OCI-M2 (cell line): ENCODE data around the gene SCLY.

ENCODE experiments used
- DNase-seq: peaks from one replicate; lab custom pipeline; 2025; ENCODE audit not compliant: unreplicated experiment; lab: John Stamatoyannopoulos, UW

The SCLY gene

DNA sequence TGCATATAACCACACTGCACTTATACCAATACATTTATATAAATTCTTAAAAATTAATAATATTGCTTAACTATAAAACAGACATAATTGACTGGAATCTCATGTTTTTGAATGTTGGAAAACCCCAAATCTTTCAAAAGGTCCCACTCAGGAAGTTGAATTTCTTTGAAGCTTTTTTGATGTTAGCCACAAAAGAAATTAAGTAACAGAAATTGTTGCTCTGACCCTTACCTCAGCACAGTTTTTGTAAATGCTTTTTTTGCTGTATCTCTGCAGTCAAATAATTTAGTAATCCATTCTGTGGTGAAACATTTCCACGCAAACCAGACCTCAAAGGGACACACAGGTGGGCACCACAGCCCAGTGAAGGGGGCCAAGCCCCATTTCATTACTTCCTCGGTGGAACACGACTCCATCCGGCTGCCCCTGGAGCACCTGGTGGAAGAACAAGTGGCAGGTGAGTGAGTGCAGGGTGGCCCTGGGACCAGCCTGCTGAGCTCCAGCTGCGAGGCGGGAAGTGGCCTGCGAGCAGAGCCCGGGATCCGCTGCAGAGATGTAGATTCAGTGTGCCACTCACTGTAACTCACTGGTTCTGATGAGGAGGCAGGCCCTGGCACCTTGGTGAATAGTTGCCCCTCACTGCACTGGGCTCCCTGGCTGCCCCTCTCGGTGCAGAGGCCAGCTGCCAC lies 8.4 kb downstream of the SCLY start:
- DNase-seq = no peak

DNA sequence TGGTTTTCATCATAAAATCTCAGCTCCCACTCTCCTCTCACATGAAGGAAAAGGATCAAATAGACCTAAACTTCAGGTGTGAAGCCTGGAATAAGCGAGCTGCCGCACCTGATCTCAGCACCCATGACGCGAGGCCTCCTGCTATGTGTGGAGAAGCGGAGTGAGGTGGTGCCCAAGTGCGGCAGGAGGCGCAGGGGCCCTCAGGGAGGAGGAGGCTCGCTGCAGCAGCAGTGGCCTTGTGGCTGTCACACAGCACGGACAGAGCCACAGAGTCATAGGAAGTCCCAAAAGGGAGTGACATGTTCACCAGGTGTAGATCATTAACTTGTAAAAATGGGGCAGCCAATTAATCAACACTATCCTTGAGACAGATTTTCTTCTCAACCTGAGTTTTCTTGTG lies 9.1 kb downstream of the SCLY start:
- DNase-seq = no peak

DNA sequence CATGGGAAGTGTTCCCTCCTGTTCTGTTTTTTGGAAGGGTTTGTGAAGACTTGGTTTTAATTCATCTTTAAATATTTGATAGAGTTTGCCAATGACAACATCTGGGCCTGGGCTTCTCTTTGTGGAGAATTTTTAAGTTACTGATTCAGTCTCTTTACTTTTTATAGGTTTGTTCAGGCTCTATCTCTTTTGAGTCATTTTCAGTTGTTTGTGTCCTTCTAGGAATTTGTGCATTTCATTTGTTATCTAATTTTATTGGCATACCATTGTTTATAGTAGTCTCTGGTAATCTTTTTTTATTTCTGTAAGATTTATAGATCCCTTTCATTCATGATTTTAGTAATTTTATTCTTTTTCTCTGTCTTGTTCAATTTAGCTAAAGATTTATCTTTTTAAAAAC lies 14.6 kb downstream of the SCLY start:
- DNase-seq = no peak

DNA sequence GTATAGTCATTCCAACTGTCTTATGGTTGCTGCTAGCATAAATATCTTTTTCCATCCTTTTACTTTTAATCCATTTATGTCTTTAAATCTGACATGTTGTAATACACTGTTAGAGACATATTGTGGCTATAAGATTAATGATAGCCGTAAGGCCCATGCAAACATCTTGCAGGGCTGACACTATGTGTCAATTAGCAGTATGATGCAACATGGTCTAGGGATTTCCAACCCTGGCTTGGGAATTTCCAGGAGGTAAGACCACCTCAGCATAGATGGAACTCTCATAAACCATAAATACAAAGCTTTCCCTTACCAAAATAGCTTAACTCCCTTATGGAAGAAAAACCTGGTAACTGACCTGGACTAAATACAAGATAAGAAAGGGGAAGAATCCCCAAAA lies 16.5 kb downstream of the SCLY start:
- no peak for DNase-seq

DNA sequence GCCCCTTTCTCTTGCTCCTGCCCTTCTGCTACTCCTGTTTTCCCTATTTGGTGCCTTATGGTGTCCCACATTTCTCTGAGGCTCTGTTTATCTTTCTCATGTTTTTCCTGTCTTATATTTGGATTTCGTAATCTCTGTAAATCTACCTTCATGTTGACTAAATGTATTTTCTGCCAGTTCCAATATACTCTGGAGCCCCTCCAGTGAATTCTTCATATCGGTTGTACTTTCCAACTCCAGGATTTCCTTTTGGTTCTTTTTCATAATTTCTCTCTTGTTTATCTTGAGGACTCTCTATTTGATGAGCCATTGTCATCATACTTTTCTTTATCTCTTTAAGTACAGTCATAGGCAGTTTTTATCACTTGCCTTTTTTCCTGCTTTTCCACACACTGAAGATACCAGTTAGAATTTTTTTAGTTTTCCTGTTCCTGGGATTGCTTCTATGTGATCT lies 19.1 kb downstream of the SCLY start:
- no peak for DNase-seq

DNA sequence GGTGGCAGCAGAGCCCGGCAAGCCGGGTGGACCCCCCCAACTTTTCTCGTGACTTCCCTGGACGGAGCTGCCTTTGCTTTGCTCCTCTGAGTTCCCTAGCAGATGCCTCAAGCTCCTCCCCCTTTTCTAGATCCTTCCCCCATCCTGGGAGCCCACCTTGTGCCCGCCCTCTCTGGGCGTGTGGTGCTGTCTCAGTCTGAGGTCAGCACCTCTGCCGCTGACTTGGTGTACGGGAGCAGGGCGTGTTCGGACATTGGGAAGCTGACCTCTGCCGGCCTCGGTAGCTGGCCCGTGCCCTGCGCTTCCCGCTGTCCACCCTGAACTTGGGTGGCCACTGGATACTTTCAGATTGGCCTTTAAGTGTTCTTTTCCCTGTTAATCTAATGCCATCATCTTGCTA lies 19.7 kb downstream of the SCLY start:
- DNase-seq = no peak

DNA sequence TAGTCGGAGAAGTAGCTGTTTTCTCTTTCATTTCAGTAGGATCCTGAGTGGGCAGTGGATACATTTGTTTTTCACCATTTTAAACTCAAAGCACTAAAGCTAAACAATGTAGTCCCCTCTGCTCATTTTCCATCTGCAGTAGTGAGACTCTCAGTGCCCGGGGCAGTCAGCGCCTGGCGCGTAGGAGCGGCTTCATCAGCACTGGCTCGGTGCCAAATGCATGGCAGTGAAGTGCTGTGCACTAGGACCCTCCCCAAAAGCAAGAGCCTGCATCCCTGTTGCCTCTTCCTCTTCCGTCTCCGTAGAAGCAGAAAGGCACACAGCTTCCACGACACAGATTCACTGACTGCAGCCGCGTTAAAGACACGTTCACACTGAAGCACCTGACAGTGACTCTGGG lies 20.3 kb downstream of the SCLY start:
- no peak for DNase-seq

DNA sequence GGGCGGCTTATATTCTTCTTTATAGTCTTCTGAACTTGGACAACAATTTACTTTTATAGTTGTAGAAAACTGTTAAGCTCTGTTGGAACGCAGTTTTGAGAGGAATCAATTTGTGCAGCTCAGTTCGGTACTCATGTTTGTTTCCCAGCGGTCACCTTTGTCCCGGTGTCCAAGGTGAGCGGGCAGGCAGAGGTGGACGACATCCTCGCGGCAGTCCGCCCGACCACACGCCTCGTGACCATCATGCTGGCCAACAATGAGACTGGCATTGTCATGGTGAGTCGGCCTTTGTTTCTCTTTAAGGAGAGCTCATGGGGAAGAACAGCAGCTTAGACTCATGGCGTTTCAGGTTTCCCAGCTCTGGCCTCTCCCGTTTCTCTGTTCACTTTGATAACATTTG lies 20.8 kb downstream of the SCLY start:
- DNase-seq = no peak

DNA sequence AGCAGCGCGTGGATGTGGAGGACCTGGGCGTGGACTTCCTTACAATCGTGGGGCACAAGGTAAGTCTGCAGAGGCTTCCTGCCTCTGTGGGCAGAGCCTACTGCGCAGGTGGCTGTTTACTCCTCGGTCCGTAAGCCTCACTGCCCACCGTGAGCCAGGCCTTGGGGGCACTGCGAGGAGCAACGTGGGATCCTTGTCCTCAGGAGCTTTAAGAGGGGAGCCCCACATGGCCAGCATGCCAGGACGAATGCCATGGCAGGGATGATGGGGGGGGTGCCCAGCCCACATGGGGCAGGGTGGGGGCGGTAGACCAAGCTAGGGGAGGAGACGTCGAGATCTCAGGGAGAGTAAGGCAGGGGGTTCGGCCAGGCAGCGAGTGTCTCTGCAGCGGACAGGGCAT lies 21.4 kb downstream of the SCLY start:
- no peak for DNase-seq

DNA sequence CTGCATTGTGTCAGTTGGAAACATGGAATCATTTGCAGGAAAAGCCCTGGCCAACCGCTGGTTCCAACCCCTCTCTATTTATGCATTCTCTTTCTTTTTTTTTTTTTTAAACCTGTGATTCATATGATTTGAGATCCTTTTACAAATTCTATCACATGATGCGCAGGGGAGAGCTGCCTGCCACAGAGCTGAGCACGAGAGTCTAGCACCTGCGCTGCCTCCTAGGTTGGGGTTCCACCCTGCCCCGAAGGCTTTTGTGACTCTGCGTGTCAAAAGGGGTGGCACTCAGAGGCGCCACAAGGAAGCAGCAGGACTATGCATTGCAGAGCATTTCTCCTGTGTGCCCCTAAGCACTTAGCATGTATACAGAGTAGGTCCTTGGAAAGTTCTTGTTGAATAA lies 22.0 kb downstream of the SCLY start:
- no peak for DNase-seq

DNA sequence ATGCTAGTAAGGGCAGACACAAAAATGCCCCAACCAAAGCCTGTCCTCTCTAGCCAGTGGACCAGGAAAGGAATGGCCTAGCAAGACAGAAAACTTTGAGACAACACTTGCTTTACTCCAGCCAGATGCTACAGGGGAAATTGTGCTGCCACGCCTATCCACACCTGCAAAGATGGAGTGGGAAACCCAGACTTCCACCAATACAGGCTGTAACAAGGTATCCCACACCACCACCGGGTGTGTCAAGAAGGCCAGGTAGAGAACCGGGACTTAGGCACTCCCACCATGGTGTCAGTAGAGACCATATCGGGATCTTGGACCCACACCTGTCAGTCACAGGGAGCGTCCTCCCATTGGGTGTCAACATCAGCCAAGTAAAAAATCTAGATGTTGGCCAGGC lies 23.1 kb downstream of the SCLY start:
- no peak for DNase-seq

DNA sequence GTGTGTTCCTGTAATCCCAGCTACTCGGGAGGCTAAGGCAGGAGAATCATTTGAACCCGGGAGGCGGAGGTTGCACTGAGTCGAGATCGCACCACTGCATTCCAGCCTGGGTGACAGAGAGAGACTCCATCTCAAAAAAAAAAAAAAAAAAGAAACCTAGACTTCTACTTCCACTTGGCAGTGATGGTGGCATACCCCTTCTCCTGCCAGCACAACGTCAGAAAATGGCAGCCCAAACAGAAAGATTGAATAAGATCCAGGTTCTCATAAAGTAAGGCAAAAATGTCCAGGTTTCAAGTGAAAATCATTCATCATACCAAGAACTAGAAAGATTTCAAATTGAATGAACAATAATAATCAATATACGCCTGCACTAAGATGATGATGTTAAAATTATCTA lies 24.0 kb downstream of the SCLY start:
- no peak for DNase-seq

DNA sequence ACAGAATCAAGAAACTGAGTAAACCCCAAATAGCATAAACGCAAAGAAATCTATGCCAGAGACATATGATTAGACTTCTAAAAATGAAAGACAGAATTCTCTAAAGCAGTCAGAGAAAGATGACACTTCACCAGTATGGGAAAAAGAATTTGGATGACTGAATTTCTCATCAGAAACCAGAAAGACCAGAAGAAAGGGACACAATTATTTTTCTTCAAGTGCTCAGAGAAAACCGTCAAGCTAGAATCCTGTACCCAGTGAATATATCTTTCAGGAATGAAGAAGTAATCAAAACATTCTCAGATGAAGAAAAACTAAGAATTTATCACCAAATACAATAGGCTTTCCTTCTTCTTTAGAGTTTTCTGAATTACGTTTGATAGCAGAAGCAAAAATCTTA lies 25.1 kb downstream of the SCLY start:
- no peak for DNase-seq

DNA sequence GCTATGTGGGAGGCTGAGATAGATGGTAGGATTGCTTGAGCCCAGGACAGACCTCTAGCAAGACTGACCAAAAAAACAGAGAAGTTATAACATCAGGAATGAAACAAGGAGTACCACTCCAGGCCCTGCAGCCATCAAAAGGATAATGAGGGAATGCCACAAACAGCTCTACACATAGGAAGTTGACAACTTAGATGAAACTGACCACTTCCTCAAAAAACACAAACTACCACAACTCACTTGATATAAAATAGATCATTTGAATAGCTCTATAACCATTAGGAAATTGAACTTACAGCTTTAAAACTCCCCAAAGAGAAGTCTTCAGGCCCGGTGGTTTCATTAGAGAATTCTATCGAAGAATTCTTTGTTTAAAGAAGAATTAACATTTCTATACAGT lies 26.4 kb downstream of the SCLY start:
- DNase-seq = no peak

DNA sequence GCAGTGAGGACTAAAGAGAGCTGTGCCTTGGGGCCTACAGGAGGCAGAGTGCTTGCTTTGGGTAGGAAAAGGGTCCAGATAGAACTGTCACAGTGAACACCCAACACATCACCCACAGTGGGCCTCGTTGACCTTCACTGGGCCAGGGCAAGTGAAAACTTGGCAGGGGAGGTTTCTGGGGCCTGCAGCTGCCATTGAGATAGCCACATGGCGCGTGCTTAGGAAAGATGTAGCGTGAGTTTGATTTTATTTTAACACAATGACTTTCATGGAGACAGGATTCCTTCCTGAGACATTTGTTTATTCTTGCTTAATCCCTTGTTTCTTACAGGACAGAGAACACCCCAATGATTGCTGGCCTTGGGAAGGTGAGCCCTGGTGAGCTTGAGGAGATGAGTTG lies 30.1 kb downstream of the SCLY start:
- no peak for DNase-seq

DNA sequence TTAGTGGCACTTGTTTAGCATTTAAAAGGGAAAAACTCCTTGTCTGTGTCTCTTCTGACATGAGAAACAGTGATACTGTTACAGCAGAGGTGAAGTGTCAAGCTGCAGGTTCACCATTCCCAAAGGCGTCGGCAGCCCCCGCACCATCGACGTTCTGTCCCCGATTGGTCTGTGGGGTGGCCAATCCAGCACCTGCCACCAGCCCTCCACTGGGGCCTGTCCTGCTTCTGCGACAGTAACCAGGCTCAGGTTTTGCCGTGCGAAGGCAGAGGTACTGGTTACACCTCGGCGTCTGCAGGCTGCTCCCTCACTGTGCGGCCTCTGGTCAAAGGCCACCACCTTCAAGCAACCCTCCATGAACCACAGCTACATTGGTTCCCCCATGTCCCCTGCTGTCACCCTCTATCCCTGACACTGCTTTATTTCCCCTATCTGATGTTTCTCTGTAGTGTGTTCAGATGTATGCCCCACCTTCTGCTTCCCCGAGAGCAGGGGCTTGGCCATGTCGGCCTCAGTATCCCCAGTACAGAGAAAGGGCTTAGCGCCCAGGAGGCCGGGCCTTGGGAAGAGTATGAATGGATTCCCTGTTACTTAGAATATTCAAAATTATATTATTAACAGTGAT lies 30.7 kb downstream of the SCLY start:
- no peak for DNase-seq

DNA sequence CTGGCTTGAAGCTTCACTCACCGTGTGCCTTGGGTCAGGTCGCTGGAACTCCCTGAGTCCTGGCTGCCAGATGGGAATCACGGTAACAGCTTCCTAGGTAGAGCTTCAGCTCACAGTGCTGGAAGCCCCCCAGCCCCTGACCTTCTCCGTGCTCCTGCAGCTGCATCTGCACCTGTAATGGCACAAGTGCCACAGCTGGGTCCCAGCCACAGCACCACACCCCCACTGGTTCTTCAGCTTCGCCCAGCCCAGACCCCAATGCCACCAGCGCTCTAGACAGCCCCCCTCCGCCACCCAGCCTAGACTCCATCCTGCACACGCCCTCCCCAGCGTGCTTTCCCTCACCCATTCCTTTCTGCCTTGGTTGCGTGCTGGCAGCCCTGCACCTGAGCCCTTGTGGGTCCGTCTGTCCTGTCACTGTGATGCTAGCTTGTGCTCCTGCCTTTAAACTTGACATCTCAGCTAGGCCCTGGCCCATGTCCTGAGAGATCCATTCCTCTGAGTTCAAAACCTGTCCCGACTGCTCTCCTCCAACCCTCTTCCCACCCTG lies 31.8 kb downstream of the SCLY start:
- no peak for DNase-seq

DNA sequence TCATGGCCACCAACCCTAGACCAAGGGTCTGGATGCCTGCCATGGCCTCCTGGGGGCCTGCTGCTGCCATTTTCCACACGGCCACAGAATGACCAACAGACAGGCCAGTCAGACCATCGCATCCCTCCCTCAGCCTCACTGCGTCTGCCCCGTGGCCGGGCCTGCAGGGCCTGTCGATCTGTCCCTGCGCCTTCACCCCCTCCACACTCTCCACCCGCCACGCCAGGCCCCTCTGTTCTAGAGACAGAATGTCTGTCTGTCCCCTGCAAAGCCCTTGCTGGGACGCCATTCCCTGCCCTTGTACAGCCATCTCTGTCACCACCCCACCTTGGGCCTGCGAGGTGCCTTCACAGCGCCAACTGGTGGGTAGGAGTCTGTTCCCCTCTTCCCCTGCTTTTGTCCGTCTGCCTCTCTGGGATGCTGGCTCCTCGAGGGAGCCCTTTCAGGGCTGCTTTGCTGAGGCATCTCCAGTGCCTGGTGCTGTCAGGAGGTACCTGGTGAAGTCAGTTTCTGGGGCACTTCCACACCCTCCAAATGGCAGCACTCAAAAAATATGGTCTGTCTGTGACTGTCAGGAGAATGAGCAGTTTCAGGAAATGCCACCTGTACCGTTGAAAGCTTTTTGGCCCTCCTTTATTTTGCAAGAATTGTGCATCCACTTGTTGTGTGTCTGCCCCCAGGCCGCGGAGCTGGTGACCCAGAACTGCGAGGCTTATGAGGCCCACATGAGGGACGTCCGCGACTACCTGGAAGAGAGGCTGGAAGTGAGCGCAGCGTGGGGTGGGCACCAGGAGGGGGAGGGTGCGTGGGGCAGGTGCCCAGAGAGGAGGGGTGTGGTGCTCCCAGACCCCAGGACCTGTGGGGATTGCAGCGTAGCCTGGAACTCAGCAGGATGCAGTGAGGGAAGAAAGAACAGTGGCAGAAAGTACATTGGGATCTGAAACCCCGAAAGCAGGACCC lies 32.7 kb downstream of the SCLY start:
- DNase-seq = no peak

DNA sequence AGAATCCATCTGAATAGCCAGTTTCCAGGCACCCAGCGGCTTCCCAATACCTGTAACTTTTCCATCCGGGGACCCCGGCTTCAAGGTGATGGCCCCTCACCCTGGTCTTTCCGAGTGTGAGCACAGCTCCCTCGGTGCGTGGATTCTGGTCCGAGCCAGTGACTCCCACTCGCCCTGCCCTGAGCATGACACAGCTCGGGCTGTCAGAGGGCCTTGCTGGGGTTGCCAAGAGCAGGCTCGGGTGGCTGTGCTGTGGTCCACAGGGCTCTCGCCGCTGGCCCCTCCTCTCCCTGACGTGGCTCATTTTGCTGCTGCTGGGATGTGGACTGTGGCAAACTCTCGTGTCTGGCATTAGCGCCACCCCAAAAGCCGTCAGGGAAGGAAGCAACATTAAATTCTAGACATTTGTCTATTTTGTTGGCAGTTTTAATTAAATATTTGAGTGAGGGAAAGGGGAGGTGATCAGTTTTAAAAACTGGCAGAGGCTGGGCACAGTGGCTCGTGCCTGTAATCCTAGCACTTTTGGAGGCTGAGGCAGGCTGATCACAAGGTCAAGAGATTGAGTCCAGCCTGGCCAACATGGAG lies 33.7 kb downstream of the SCLY start:
- DNase-seq = no peak

DNA sequence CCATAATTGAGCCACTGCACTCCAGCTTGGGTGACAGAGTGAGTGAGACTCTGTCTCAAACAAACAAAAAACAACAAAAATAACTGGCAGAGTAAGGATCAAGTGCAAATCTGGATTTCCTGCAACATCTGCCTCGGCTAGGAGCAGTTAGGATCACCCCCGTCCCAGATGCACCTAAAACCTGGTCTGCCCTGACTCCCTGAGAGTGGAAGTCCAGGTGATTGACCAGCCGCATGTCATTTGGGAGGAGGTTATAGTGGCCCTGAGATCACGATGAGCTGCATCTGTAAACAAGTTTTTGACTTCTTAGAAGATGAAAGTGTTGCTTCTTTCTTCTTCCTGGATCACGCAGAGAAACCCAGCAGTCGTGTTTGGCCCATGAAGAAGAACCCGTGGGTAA lies 34.3 kb downstream of the SCLY start:
- no peak for DNase-seq

DNA sequence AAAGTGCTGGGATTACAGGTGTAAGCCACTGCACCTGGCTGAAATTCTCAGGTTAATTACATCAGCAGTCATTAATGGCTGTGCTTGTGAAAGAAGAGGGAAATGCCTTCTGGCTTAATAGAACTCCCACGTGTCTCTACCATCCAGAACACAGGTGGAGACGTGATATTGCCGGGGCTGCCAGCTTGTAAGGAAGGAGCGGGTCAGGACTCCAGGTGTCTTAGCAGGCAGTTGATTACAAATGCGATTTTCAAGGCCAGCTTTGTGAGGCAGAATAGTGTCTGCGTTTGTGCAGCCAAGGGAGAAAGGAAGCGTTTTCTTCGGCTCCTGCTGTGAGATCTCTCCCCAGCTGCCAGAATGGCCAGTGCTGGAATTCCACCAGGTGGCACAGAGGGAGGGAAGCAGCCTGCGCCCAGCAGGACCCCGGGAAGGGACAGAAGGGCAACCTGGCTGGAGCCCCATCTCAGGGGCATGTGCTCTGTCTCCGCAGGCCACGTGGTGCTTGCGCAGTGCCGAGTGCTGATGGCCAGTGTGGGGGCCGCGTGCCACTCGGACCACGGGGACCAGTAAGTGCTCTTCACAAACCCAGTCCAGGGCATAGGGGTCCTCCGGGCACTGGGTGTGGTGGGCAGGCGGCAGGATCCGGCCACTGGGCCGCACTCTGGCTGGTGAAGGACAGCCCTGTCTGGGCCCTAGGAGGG lies 35.7 kb downstream of the SCLY start:
- no peak for DNase-seq
